Endodermal cell (in vitro differentiated cells): ENCODE data around the gene HOXD9. TPM values are rescaled to one million over a fixed set of nuclear protein-coding genes. Genes with fewer than 3 reads are reported as not detected.
A peak's percentile ranks its signal among the peaks of the same experiment; 100 is the strongest.

Experiments
- DNase-seq: peaks from one replicate; pipeline ENCODE4 v3.0.0-alpha.2; 2017
- H3K27ac ChIP-seq: 2 replicates; pipeline ENCODE4 v1.5.1; 2013; ENCODE audit warnings: mild to moderate bottlenecking, low read depth, low read length, moderate library complexity
- H3K27me3 ChIP-seq: 2 replicates; pipeline ENCODE4 v1.6.1; 2013; ENCODE audit warnings: mild to moderate bottlenecking, low read length, moderate library complexity; ENCODE audit not compliant: insufficient read depth, control insufficient read depth, poor library complexity, severe bottlenecking
- H3K36me3 ChIP-seq: 2 replicates; pipeline ENCODE4 v1.7.0; 2013; ENCODE audit warnings: mild to moderate bottlenecking, low read length, moderate library complexity; ENCODE audit not compliant: control insufficient read depth, insufficient read depth
- H3K4me1 ChIP-seq: one replicate; pipeline ENCODE4 v1.7.0; 2013; ENCODE audit warnings: low read length; ENCODE audit not compliant: control insufficient read depth, insufficient read depth
- H3K4me3 ChIP-seq: 2 replicates; pipeline ENCODE4 v1.5.1; 2013; ENCODE audit warnings: mild to moderate bottlenecking, low read length, moderate library complexity
- H3K9ac ChIP-seq: 2 replicates; pipeline ENCODE4 v1.6.1; 2013; ENCODE audit warnings: mild to moderate bottlenecking, low read length, moderate library complexity; ENCODE audit not compliant: poor library complexity, severe bottlenecking; ENCODE audit errors: extremely low read depth
- H3K9me3 ChIP-seq: 2 replicates; pipeline ENCODE4 v1.6.1; 2013; ENCODE audit warnings: mild to moderate bottlenecking, low read length, moderate library complexity; ENCODE audit not compliant: control insufficient read depth
- H3K27ac Mint-ChIP-seq: 2 replicates; pipeline ENCODE4 v1.8.0; 2020; ENCODE audit warnings: mixed read lengths
- H3K27me3 Mint-ChIP-seq: 2 replicates; pipeline ENCODE4 v1.8.0; 2021; ENCODE audit warnings: mild to moderate bottlenecking, mixed read lengths; ENCODE audit not compliant: insufficient read depth
- H3K36me3 Mint-ChIP-seq: 2 replicates; pipeline ENCODE4 v1.8.0; 2020; ENCODE audit warnings: low read depth, mixed read lengths
- H3K4me1 Mint-ChIP-seq: 2 replicates; pipeline ENCODE4 v1.8.0; 2020; ENCODE audit warnings: mixed read lengths
- H3K4me3 Mint-ChIP-seq: 2 replicates; pipeline ENCODE4 v1.8.0; 2020; ENCODE audit warnings: mild to moderate bottlenecking, moderate library complexity, mixed read lengths
- H3K9me3 Mint-ChIP-seq: 2 replicates; pipeline ENCODE4 v1.8.0; 2020; ENCODE audit warnings: mild to moderate bottlenecking, mixed read lengths
- WGBS, 2 experiments: methylation state at CpG; one replicate each; pipeline versions ENCODE4 v1.1.5 to v1.1.7; 2013; ENCODE audit warnings: missing lambda C conversion rate in 2 of 2, mixed read lengths in 1 of 2; ENCODE audit not compliant: insufficient coverage in 1 of 2, insufficient read length in 1 of 2; 5-methylcytosine and 5-hydroxymethylcytosine counted together
- total RNA-seq, 2 donors: library from RNA; stranded (reverse); fragmentation: NEBNext Ultra II Directional in 1 of 2; extraction: Animal tissue kit (Norgen Biotek cat#: 25700) in 1 of 2; gene quantifications; 2 replicates in 1 of 2; 3 replicates in 1 of 2; pipeline ENCODE4 v1.2.1, GENCODE V29; 2021
- TF ChIP-seq, protein P1 (sequence below): fragments of 200-600 bp; sonication (generic); conservative IDR thresholded peaks from 2 replicates; pipeline ENCODE4 v1.5.0; 2021; ENCODE audit warnings: antibody characterized with exemption, mild to moderate bottlenecking

Gene HOXD9
- total RNA-seq, 2 donors from 2014 or later, result not detected

GRCh38 chr2:176124110-176124946 lies 1.8 kb downstream of the HOXD9 start:
- no peak overlapping the region for H3K4me3 ChIP-seq
- H3K4me3 Mint-ChIP-seq, result no peak overlapping the region
- H3K36me3 Mint-ChIP-seq, result no peaks in the 10 kb centered on the region
- peak; percentile 42 for DNase-seq
- 18 to 32% methylated on average over 20 to 34 of the region's 34 CpGs for WGBS, 2 experiments
- TF ChIP-seq, protein P1, sequence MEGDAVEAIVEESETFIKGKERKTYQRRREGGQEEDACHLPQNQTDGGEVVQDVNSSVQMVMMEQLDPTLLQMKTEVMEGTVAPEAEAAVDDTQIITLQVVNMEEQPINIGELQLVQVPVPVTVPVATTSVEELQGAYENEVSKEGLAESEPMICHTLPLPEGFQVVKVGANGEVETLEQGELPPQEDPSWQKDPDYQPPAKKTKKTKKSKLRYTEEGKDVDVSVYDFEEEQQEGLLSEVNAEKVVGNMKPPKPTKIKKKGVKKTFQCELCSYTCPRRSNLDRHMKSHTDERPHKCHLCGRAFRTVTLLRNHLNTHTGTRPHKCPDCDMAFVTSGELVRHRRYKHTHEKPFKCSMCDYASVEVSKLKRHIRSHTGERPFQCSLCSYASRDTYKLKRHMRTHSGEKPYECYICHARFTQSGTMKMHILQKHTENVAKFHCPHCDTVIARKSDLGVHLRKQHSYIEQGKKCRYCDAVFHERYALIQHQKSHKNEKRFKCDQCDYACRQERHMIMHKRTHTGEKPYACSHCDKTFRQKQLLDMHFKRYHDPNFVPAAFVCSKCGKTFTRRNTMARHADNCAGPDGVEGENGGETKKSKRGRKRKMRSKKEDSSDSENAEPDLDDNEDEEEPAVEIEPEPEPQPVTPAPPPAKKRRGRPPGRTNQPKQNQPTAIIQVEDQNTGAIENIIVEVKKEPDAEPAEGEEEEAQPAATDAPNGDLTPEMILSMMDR, result no peak
- H3K4me1 ChIP-seq, result no peaks in the 10 kb centered on the region
- H3K27me3 Mint-ChIP-seq, result peaks cover 99% of the 10 kb centered on the region
- no peak overlapping the region for H3K27ac ChIP-seq
- peaks cover 100% of the 10 kb centered on the region for H3K27me3 ChIP-seq
- H3K36me3 ChIP-seq, result no peaks in the 10 kb centered on the region
- no peak overlapping the region for H3K9ac ChIP-seq
- no peaks in the 10 kb centered on the region for H3K9me3 Mint-ChIP-seq
- no peak overlapping the region for H3K27ac Mint-ChIP-seq
- H3K9me3 ChIP-seq, result no peaks in the 10 kb centered on the region
- H3K4me1 Mint-ChIP-seq, result peaks cover 8% of the 10 kb centered on the region

GRCh38 chr2:176124947-176125771 lies 2.6 kb downstream of the HOXD9 start:
- Histone ChIP-seq H3K4me3 (no peak overlapping the region), H3K9ac (no peak overlapping the region), H3K9me3 (no peaks in the 10 kb centered on the region), H3K27me3 (peaks cover 100% of the 10 kb centered on the region), H3K4me1 (no peaks in the 10 kb centered on the region), H3K36me3 (no peaks in the 10 kb centered on the region), H3K27ac (no peak overlapping the region)
- H3K9me3 Mint-ChIP-seq, result no peaks in the 10 kb centered on the region
- WGBS, 2 experiments, result 24 to 30% methylated on average over 4 to 9 of the region's 9 CpGs
- peak; percentile 47 for DNase-seq
- TF ChIP-seq, protein P1, result no peak
- H3K27me3 Mint-ChIP-seq, result peaks cover 96% of the 10 kb centered on the region
- H3K36me3 Mint-ChIP-seq, result no peaks in the 10 kb centered on the region
- no peak overlapping the region for H3K4me3 Mint-ChIP-seq
- H3K27ac Mint-ChIP-seq, result no peak overlapping the region
- peaks cover 8% of the 10 kb centered on the region for H3K4me1 Mint-ChIP-seq

DNA sequence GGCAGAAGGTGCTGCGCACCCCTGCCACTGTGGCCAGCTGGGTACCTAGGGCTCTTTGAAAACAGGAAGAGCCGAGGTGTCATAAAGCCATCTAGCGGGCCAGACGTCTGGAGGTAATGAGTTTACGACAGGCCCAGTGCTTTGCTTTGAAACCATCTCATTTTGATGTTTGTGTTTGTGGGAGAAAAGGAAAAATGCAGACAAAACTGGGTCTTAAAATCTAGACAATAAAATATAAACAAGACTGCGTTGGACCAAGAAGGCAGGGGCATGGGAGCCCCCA lies 3.2 kb downstream of the HOXD9 start:
- Mint-ChIP-seq H3K4me1 (peaks cover 8% of the 10 kb centered on the region), H3K9me3 (no peaks in the 10 kb centered on the region), H3K27ac (no peak overlapping the region), H3K27me3 (peaks cover 95% of the 10 kb centered on the region), H3K4me3 (no peak overlapping the region), H3K36me3 (no peaks in the 10 kb centered on the region)
- Histone ChIP-seq H3K27me3 (peaks cover 100% of the 10 kb centered on the region), H3K9me3 (no peaks in the 10 kb centered on the region), H3K36me3 (no peaks in the 10 kb centered on the region), H3K4me1 (no peaks in the 10 kb centered on the region), H3K4me3 (no peak overlapping the region), H3K27ac (no peak overlapping the region), H3K9ac (no peak overlapping the region)
- TF ChIP-seq, protein P1, result no peak
- peak; percentile 46 for DNase-seq
- WGBS, 2 experiments, result 25 to 26% methylated on average over 5 to 6 of the region's 6 CpGs
